ENCODE results near the gene IL3.

IL3 gene

GRCh38 chr5:132058646-132059042 is 1.8 kb upstream of the IL3 start:
- Mint-ChIP-seq H3K36me3 (ENCODE audit: low read depth) (no peaks in the 10 kb centered on the region), H3K9me3 (no peaks in the 10 kb centered on the region), H3K27me3 (no peaks in the 10 kb centered on the region), H3K27ac (peak overlapping the region; percentile 37), H3K4me3 (no peak overlapping the region), H3K4me1 (ENCODE audit: low read depth) (peaks cover 72% of the 10 kb centered on the region)
- no peak for DNase-seq

- Mint-ChIP-seq H3K9me3 (no peaks in the 10 kb centered on the region), H3K4me3 (no peak overlapping the region), H3K4me1 (ENCODE audit: low read depth) (peaks cover 76% of the 10 kb centered on the region), H3K27ac (peak overlapping the region; percentile 37), H3K27me3 (no peaks in the 10 kb centered on the region), H3K36me3 (ENCODE audit: low read depth) (no peaks in the 10 kb centered on the region)
- peak; percentile 37 for DNase-seq
Observed at GRCh38 chr5:132059043-132059695, 1.3 kb upstream of the IL3 start.

- no peak overlapping the region for H3K4me3 Mint-ChIP-seq
- peak; percentile 29 for DNase-seq
- H3K4me1 Mint-ChIP-seq (ENCODE audit: low read depth): peaks cover 76% of the 10 kb centered on the region
- H3K9me3 Mint-ChIP-seq: no peaks in the 10 kb centered on the region
- H3K36me3 Mint-ChIP-seq (ENCODE audit: low read depth): no peaks in the 10 kb centered on the region
- H3K27me3 Mint-ChIP-seq: no peaks in the 10 kb centered on the region
- peak overlapping the region; percentile 45 for H3K27ac Mint-ChIP-seq
Observed at GRCh38 chr5:132059696-132060500, 557 bp upstream of the IL3 start.

DNA sequence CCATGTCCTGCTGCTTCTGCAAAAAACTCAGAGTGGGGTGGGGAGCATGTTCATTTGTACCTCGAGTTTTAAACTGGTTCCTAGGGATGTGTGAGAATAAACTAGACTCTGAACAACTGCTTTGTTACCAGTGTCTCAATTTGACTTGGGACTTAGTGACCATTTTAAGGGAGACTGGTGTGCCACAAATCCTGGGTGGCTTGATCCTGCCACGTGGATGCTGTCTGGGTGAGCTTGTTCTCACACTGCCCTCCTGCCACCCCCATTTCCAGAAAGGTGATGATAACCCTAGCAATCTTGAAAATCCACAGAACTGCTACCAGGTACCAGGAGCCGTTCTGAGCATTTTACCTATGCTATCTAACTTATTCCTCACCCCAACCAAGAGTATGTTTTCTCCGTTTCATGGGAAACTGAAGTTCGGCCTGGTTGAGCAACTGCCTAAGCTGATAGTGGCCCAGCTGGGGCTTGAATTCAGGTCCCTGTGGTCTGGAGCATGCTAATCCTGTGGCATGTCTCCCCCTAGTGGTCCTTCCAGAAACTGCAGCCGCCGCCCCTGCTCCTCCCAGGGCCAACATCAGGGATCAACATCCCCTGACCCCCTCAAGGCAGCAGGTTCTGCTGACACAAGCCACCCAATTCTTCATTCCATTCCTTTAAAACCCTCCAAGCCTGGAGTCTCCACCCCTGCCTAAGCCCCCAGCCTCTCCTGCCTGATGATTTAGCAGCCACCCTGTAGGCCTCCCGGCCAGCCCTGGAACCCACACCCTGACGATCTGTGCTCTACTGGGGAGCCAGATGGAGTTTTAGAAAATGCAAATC is 2.8 kb downstream of the IL3 start:
- no peak overlapping the region for H3K27ac Mint-ChIP-seq
- H3K4me1 Mint-ChIP-seq (ENCODE audit: low read depth): peaks cover 59% of the 10 kb centered on the region
- DNase-seq: peak; percentile 92
- H3K4me3 Mint-ChIP-seq: no peak overlapping the region
- no peaks in the 10 kb centered on the region for H3K9me3 Mint-ChIP-seq
- H3K36me3 Mint-ChIP-seq (ENCODE audit: low read depth): no peaks in the 10 kb centered on the region
- no peaks in the 10 kb centered on the region for H3K27me3 Mint-ChIP-seq

DNA sequence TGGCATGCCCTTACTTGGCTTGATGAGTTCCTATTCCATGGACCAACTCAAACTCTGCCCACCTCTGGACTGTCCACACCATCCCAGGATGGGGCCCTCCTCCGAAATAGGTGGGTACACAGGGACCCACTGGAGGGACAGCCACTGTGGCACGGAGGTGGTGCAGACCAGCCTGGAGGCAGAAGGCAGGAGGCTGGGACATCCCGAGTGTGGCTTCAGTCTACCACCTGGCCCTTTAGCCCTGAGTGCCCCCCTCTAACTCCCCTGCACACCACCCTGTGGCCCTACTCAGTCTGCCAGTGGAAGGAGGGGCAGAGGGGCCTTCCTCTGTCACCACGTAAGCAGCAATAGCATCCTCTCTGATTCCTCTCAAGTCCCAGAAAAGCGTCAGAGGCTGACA is 3.7 kb downstream of the IL3 start:
- no peaks in the 10 kb centered on the region for H3K36me3 Mint-ChIP-seq (ENCODE audit: low read depth)
- H3K4me3 Mint-ChIP-seq: no peak overlapping the region
- peak; percentile 42 for DNase-seq
- H3K27me3 Mint-ChIP-seq: no peaks in the 10 kb centered on the region
- peaks cover 56% of the 10 kb centered on the region for H3K4me1 Mint-ChIP-seq (ENCODE audit: low read depth)
- H3K27ac Mint-ChIP-seq: no peak overlapping the region
- H3K9me3 Mint-ChIP-seq: no peaks in the 10 kb centered on the region

DNA sequence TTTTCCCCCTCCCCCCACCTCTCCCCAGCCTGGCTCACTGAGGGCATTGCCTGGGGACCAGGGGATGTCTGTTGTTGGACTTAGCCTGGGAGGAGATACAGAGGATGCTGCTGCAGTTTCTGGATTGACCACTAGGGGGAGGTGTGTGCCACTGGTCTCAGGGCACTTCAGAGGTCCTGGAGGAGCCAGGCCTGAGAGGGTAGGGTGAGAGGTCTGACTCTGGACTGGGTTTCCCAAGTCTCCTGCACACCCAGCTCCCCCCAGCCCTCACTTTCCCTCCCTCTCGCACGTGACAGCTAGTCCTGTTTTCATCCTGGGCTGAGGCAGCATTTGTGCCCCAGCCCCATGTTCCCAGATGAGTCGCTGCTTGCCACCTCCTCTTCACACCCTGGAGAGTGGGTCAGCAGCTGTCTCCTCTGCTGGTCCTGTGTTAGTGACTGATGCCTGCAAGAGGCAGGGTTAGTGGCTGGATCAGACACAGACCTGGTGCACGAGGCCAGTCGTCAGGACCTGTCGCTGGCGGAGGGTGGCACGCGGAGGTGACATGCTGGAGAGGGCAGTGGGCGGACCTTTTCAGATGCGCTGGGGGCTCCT is 4.4 kb downstream of the IL3 start:
- H3K36me3 Mint-ChIP-seq (ENCODE audit: low read depth): no peaks in the 10 kb centered on the region
- peak; percentile 88 for DNase-seq
- no peaks in the 10 kb centered on the region for H3K9me3 Mint-ChIP-seq
- H3K4me3 Mint-ChIP-seq: no peak overlapping the region
- H3K27ac Mint-ChIP-seq: peak overlapping the region; percentile 63
- H3K4me1 Mint-ChIP-seq (ENCODE audit: low read depth): peaks cover 49% of the 10 kb centered on the region
- no peaks in the 10 kb centered on the region for H3K27me3 Mint-ChIP-seq

GRCh38 chr5:132065351-132065937 is 5.0 kb downstream of the IL3 start:
- H3K9me3 Mint-ChIP-seq: no peaks in the 10 kb centered on the region
- H3K27ac Mint-ChIP-seq: peak overlapping the region; percentile 37
- H3K36me3 Mint-ChIP-seq (ENCODE audit: low read depth): no peaks in the 10 kb centered on the region
- peaks cover 50% of the 10 kb centered on the region for H3K4me1 Mint-ChIP-seq (ENCODE audit: low read depth)
- peak; percentile 71 for DNase-seq
- H3K27me3 Mint-ChIP-seq: no peaks in the 10 kb centered on the region
- H3K4me3 Mint-ChIP-seq: no peak overlapping the region

DNA sequence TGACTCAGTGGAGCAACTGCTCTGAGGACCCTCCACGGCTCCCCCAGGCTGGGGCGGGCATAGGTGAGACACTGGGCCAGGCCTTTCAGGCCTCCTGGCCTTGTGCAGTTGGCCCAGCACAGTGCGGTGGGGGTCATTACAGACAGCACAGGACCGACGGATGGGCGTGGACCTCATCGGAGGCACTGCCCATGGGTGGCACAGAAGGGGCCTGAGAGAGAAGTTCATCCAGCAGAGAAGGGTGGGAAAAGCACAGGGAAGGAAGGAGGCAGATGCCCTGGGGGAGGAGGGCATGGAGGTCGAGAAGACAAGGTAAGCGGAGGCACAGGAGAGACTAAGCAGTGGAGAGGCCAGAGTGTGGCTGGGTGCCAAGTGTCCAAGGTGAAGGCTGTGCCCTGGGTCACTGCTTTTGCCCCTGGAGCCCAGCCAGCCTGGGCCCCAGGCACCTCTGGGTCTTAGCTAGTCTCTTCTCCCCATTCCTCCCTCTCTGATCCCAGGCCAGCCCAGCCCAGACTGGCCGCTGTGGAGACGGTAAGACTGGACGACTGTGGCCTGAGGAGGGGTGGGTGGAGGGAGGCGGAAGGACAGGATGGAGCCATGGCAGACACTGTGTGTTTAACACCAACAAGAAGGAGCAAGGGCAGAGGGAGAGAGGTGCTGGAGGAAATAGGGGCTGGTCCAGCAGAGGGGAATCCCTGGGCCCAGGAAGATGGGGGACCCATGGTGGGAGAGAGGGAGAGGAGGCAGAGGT is 5.7 kb downstream of the IL3 start:
- Mint-ChIP-seq H3K4me1 (ENCODE audit: low read depth) (peaks cover 50% of the 10 kb centered on the region), H3K27me3 (no peaks in the 10 kb centered on the region), H3K9me3 (no peaks in the 10 kb centered on the region), H3K27ac (no peak overlapping the region), H3K36me3 (ENCODE audit: low read depth) (no peaks in the 10 kb centered on the region), H3K4me3 (no peak overlapping the region)
- DNase-seq: peak; percentile 35

DNA sequence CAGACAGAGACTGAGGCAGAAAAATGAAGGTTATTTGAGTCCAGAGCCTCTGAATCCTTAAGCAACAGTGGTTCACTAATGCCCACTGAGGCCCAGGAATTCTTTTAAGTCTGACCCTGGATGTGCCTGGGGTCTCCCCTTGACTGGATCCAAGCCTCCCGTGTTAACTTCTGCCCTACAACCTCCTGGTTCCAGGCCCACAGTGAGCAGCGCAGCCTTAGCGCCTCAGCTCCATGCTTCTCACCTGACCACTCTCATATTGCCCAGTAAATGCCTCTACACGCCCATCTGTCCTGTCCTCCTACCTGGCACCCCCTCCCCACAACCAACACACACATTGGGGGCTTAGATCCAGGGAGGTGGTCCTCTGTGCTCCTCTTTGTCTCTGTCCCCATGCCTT is 6.4 kb downstream of the IL3 start:
- Mint-ChIP-seq H3K27ac (no peak overlapping the region), H3K4me1 (ENCODE audit: low read depth) (peaks cover 53% of the 10 kb centered on the region), H3K9me3 (no peaks in the 10 kb centered on the region)

GRCh38 chr5:132067451-132067850 is 7.0 kb downstream of the IL3 start:
- H3K27ac Mint-ChIP-seq: no peak overlapping the region
- no peaks in the 10 kb centered on the region for H3K36me3 Mint-ChIP-seq (ENCODE audit: low read depth)
- no peaks in the 10 kb centered on the region for H3K9me3 Mint-ChIP-seq
- no peak overlapping the region for H3K4me3 Mint-ChIP-seq
- H3K4me1 Mint-ChIP-seq (ENCODE audit: low read depth): peaks cover 56% of the 10 kb centered on the region
- no peak for DNase-seq
- no peaks in the 10 kb centered on the region for H3K27me3 Mint-ChIP-seq

More for the DNA sequence above, 6.4 kb downstream of the IL3 start:
- H3K36me3 Mint-ChIP-seq (ENCODE audit: low read depth): no peaks in the 10 kb centered on the region
- no peaks in the 10 kb centered on the region for H3K27me3 Mint-ChIP-seq
- DNase-seq: no peak
- no peak overlapping the region for H3K4me3 Mint-ChIP-seq

GRCh38 chr5:132067941-132068808 is 7.7 kb downstream of the IL3 start:
- no peak for DNase-seq
- Mint-ChIP-seq H3K36me3 (ENCODE audit: low read depth) (no peaks in the 10 kb centered on the region), H3K4me3 (no peak overlapping the region), H3K4me1 (ENCODE audit: low read depth) (peaks cover 60% of the 10 kb centered on the region), H3K27ac (peak overlapping the region; percentile 66), H3K27me3 (no peaks in the 10 kb centered on the region), H3K9me3 (no peaks in the 10 kb centered on the region)

- H3K4me3 Mint-ChIP-seq: no peak overlapping the region
- H3K27ac Mint-ChIP-seq: no peak overlapping the region
- no peak for DNase-seq
- no peaks in the 10 kb centered on the region for H3K27me3 Mint-ChIP-seq
- H3K9me3 Mint-ChIP-seq: no peaks in the 10 kb centered on the region
- peaks cover under 1% of the 10 kb centered on the region for H3K36me3 Mint-ChIP-seq (ENCODE audit: low read depth)
- peaks cover 59% of the 10 kb centered on the region for H3K4me1 Mint-ChIP-seq (ENCODE audit: low read depth)
Observed at GRCh38 chr5:132069561-132069960, 9.1 kb downstream of the IL3 start.

GRCh38 chr5:132069994-132070393 is 9.5 kb downstream of the IL3 start:
- Mint-ChIP-seq H3K9me3 (no peaks in the 10 kb centered on the region), H3K4me3 (no peak overlapping the region), H3K4me1 (ENCODE audit: low read depth) (peaks cover 58% of the 10 kb centered on the region), H3K27ac (peak overlapping the region; percentile 86), H3K27me3 (no peaks in the 10 kb centered on the region), H3K36me3 (ENCODE audit: low read depth) (peaks cover 5% of the 10 kb centered on the region)
- no peak for DNase-seq

Data from activated T-cell treated with anti-CD3 and anti-CD28 coated beads, Interleukin-2, amount 50 U/mL, for 24 hours (primary cell).